Mesenchymal stem cell (in vitro differentiated cells and primary cell): Measurements from ENCODE around the gene TNFAIP6.

Experiments
- DNase-seq: peaks from one replicate; pipeline ENCODE4 v3.0.0-alpha.2; 2013
- H2AFZ ChIP-seq: one replicate; pipeline ENCODE4 v1.6.1; 2013; ENCODE audit warnings: low read depth, mild to moderate bottlenecking, control low read depth, inconsistent platforms, low read length, moderate library complexity
- H2AK5ac ChIP-seq: 2 replicates; pipeline ENCODE4 v1.6.1; 2013; ENCODE audit warnings: low read length, moderate library complexity, mild to moderate bottlenecking, inconsistent platforms; ENCODE audit not compliant: severe bottlenecking
- H2BK120ac ChIP-seq: one replicate; pipeline ENCODE4 v1.6.1; 2013; ENCODE audit warnings: low read depth, mild to moderate bottlenecking, inconsistent platforms, low read length, moderate library complexity
- H2BK12ac ChIP-seq, 2 experiments: one replicate each; pipeline ENCODE4 v1.6.1; 2013; ENCODE audit warnings: inconsistent platforms in 2 of 2, low read length in 2 of 2, mild to moderate bottlenecking in 2 of 2, moderate library complexity in 2 of 2, control low read depth in 1 of 2
- H2BK15ac ChIP-seq: one replicate; pipeline ENCODE4 v1.6.1; 2013; ENCODE audit warnings: mild to moderate bottlenecking, low read depth, inconsistent platforms; ENCODE audit not compliant: poor library complexity, severe bottlenecking
- H2BK5ac ChIP-seq: 2 replicates; pipeline ENCODE4 v1.6.1; 2013; ENCODE audit warnings: low read depth, mild to moderate bottlenecking, low read length, control low read depth, inconsistent platforms; ENCODE audit not compliant: poor library complexity, severe bottlenecking
- H3K14ac ChIP-seq, 2 experiments: one replicate each; pipeline ENCODE4 v1.6.1; 2013; ENCODE audit warnings: inconsistent platforms in 2 of 2, low read length in 2 of 2, control low read depth in 1 of 2, mild to moderate bottlenecking in 1 of 2, moderate library complexity in 1 of 2
- H3K18ac ChIP-seq, 2 experiments: one replicate each; pipeline ENCODE4 v1.6.1; 2013; ENCODE audit warnings: inconsistent platforms in 2 of 2, low read length in 2 of 2, control low read depth in 1 of 2, low read depth in 1 of 2, mild to moderate bottlenecking in 1 of 2
- H3K23ac ChIP-seq, 2 experiments: one replicate each; pipeline ENCODE4 v1.6.1; 2013; ENCODE audit warnings: inconsistent platforms in 2 of 2, low read length in 2 of 2, mild to moderate bottlenecking in 2 of 2, moderate library complexity in 2 of 2, control low read depth in 1 of 2
- H3K27ac ChIP-seq: 2 replicates; pipeline ENCODE4 v1.5.1; 2013; ENCODE audit warnings: mild to moderate bottlenecking, moderate library complexity, low read length, control low read depth, inconsistent platforms; ENCODE audit not compliant: poor library complexity, severe bottlenecking
- H3K27me3 ChIP-seq, 2 experiments: 2 replicates each; pipeline versions ENCODE4 v1.6.1 to v1.7.0; 2013; ENCODE audit warnings: low read length in 2 of 2, mild to moderate bottlenecking in 2 of 2, moderate library complexity in 2 of 2, control low read depth in 1 of 2, inconsistent platforms in 1 of 2; ENCODE audit not compliant: control insufficient read depth in 1 of 2, insufficient read depth in 1 of 2
- H3K36me3 ChIP-seq, 2 experiments: 2 replicates each; pipeline versions ENCODE4 v1.6.1 to v1.7.0; 2013; ENCODE audit warnings: low read length in 2 of 2, control low read depth in 1 of 2, inconsistent platforms in 1 of 2, low read depth in 1 of 2, mild to moderate bottlenecking in 1 of 2; ENCODE audit not compliant: insufficient read depth in 2 of 2, control insufficient read depth in 1 of 2
- H3K4ac ChIP-seq, 2 experiments: one replicate each; pipeline ENCODE4 v1.6.1; 2013; ENCODE audit warnings: inconsistent platforms in 2 of 2, low read length in 2 of 2, mild to moderate bottlenecking in 2 of 2, moderate library complexity in 2 of 2, control low read depth in 1 of 2, low read depth in 1 of 2
- H3K4me1 ChIP-seq: 2 replicates; pipeline ENCODE4 v1.6.1; 2013; ENCODE audit warnings: low read depth, low read length, control low read depth; ENCODE audit not compliant: control insufficient read depth, insufficient read depth
- H3K4me2 ChIP-seq: 2 replicates; pipeline ENCODE4 v1.6.1; 2013; ENCODE audit warnings: low read length, mild to moderate bottlenecking, inconsistent platforms; ENCODE audit not compliant: poor library complexity, severe bottlenecking
- H3K4me3 ChIP-seq, 2 experiments: 2 replicates each; pipeline versions ENCODE4 v1.5.1 to v1.7.0; 2013; ENCODE audit warnings: low read length in 2 of 2, mild to moderate bottlenecking in 2 of 2, control low read depth in 1 of 2, low read depth in 1 of 2; ENCODE audit not compliant: insufficient read depth in 1 of 2
- H3K79me1 ChIP-seq: replicated peaks from 2 replicates; pipeline ENCODE4 v1.6.1; 2013; ENCODE audit warnings: mild to moderate bottlenecking, control low read depth, low read length, inconsistent platforms; ENCODE audit not compliant: poor library complexity, severe bottlenecking
- H3K9ac ChIP-seq: 2 replicates; pipeline ENCODE4 v1.7.0; 2013; ENCODE audit warnings: mild to moderate bottlenecking, low read length, moderate library complexity
- H3K9me3 ChIP-seq: 2 replicates; pipeline ENCODE4 v1.7.0; 2013; ENCODE audit warnings: mild to moderate bottlenecking, low read length; ENCODE audit not compliant: control insufficient read depth
- H4K8ac ChIP-seq: one replicate; pipeline ENCODE4 v1.6.1; 2013; ENCODE audit warnings: inconsistent platforms, mild to moderate bottlenecking, low read length, moderate library complexity
- H4K91ac ChIP-seq: one replicate; pipeline ENCODE4 v1.6.1; 2013; ENCODE audit warnings: mild to moderate bottlenecking, low read length, inconsistent platforms
- WGBS: methylation state at CpG from one replicate; pipeline ENCODE4 v1.1.7; 2013; ENCODE audit warnings: mixed read lengths; 5-methylcytosine and 5-hydroxymethylcytosine counted together

TNFAIP6 gene

GRCh38 chr2:151358166-151358970 lies 976 bp downstream of the TNFAIP6 start:
- no peak overlapping the region for H3K18ac ChIP-seq
- no peaks in the 10 kb centered on the region for H3K27me3 ChIP-seq
- H3K14ac ChIP-seq, result no peak overlapping the region
- H2AK5ac ChIP-seq, result no peak overlapping the region
- H3K4ac ChIP-seq, result no peak overlapping the region
- no peak overlapping the region for H3K23ac ChIP-seq
- no peak overlapping the region for H2AFZ ChIP-seq
- H2BK120ac ChIP-seq, result no peak overlapping the region
- DNase-seq, result no peak
- H3K79me1 ChIP-seq, result no peaks in the 10 kb centered on the region
- H2BK12ac ChIP-seq, result no peak overlapping the region
- H4K8ac ChIP-seq, result no peak overlapping the region
- H2BK15ac ChIP-seq, result no peak overlapping the region
- peak overlapping the region in 1 of 2 experiments; percentile 74 for H3K4me3 ChIP-seq
- no peak overlapping the region for H4K91ac ChIP-seq
- H3K9ac ChIP-seq, result peak overlapping the region; percentile 92
- no peak overlapping the region for H2BK5ac ChIP-seq
- 93% methylated on average over 3 of the region's 4 CpGs for WGBS
- no peaks in the 10 kb centered on the region for H3K36me3 ChIP-seq
- H3K27ac ChIP-seq, result no peak overlapping the region
- no peaks in the 10 kb centered on the region for H3K4me1 ChIP-seq
- H3K9me3 ChIP-seq, result no peaks in the 10 kb centered on the region
- H3K4me2 ChIP-seq, result no peak overlapping the region

GRCh38 chr2:151359768-151360461 lies 2.5 kb downstream of the TNFAIP6 start:
- Histone ChIP-seq H3K18ac (no peak overlapping the region), H3K14ac (no peak overlapping the region), H3K9me3 (no peaks in the 10 kb centered on the region), H2AFZ (no peak overlapping the region), H3K27ac (no peak overlapping the region), H3K4ac (no peak overlapping the region), H3K23ac (no peak overlapping the region), H2AK5ac (no peak overlapping the region), H3K36me3 (peaks cover 0 to 6% of the 10 kb centered on the region in 2 experiments), H2BK120ac (no peak overlapping the region), H3K4me2 (no peak overlapping the region), H3K27me3 (no peaks in the 10 kb centered on the region), H2BK12ac (no peak overlapping the region), H2BK15ac (no peak overlapping the region), H3K4me1 (peaks cover 1% of the 10 kb centered on the region), H2BK5ac (no peak overlapping the region), H4K8ac (no peak overlapping the region), H3K4me3 (peak overlapping the region in 1 of 2 experiments; percentile 38), H3K79me1 (no peaks in the 10 kb centered on the region), H3K9ac (no peak overlapping the region), H4K91ac (no peak overlapping the region)
- WGBS, result 88% methylated on average over 2 of the region's 4 CpGs
- DNase-seq, result no peak

GRCh38 chr2:151361674-151362370 lies 4.4 kb downstream of the TNFAIP6 start:
- Histone ChIP-seq H2BK15ac (no peak overlapping the region), H2AFZ (no peak overlapping the region), H2BK12ac (no peak overlapping the region), H3K18ac (no peak overlapping the region), H3K9me3 (no peaks in the 10 kb centered on the region), H4K8ac (no peak overlapping the region), H3K9ac (peak overlapping the region; percentile 27), H3K27me3 (no peaks in the 10 kb centered on the region), H4K91ac (no peak overlapping the region), H3K23ac (no peak overlapping the region), H3K27ac (peak overlapping the region; percentile 64), H3K14ac (no peak overlapping the region), H3K4me2 (no peak overlapping the region), H2AK5ac (no peak overlapping the region), H2BK120ac (no peak overlapping the region), H3K4ac (no peak overlapping the region), H3K4me3 (no peak overlapping the region), H2BK5ac (no peak overlapping the region), H3K36me3 (peaks cover 0 to 21% of the 10 kb centered on the region in 2 experiments), H3K79me1 (no peaks in the 10 kb centered on the region), H3K4me1 (peaks cover 1% of the 10 kb centered on the region)
- no peak for DNase-seq
- WGBS, result 85% methylated on average over 3 of the region's 3 CpGs

DNA sequence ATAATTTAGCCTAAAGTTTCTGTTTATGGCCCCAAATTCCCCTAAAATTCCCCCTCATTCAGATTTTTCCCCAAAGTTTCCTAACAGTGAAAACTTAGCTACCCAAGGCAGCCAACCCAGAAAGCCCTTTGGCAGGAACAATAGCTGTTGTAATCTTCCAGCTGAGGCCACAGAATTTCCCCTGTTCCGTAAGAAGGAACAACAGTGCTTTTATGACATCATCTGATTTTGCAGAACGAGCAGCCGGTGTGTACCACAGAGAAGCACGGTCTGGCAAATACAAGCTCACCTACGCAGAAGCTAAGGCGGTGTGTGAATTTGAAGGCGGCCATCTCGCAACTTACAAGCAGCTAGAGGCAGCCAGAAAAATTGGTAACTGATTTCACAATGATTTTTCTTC lies 6.3 kb downstream of the TNFAIP6 start:
- Histone ChIP-seq H3K18ac (no peak overlapping the region), H2BK12ac (no peak overlapping the region), H2AFZ (no peak overlapping the region), H3K36me3 (peaks cover 0 to 40% of the 10 kb centered on the region in 2 experiments), H2BK120ac (no peak overlapping the region), H2BK15ac (no peak overlapping the region), H3K27ac (no peak overlapping the region), H3K23ac (no peak overlapping the region), H3K4me2 (no peak overlapping the region), H3K9ac (peak overlapping the region; percentile 65), H3K14ac (no peak overlapping the region), H3K4me1 (peaks cover 1% of the 10 kb centered on the region), H2AK5ac (no peak overlapping the region), H3K79me1 (no peaks in the 10 kb centered on the region), H2BK5ac (no peak overlapping the region), H3K27me3 (no peaks in the 10 kb centered on the region), H4K8ac (no peak overlapping the region), H3K4me3 (peak overlapping the region in 1 of 2 experiments; percentile 52), H3K4ac (no peak overlapping the region), H3K9me3 (no peaks in the 10 kb centered on the region), H4K91ac (no peak overlapping the region)
- DNase-seq, result no peak
- 94% methylated on average over 8 of the region's 8 CpGs for WGBS
